Measurements from ENCODE around the gene ABLIM2. TPM values are rescaled to one million over a fixed set of nuclear protein-coding genes. Genes with fewer than 3 reads are reported as not detected.

Gene ABLIM2
- total and polyA plus RNA-seq, 2 of the 8 experiments (the other 6 are each of a cell fraction or from before 2014, with no cell fraction given) = 2.8 to 3.0 TPM

- TF ChIP-seq CHD7 (IDR thresholded peaks at IDR 0.05; ENCODE audit: insufficient replicate concordance, low read length) = no peak
Observed at GRCh38 chr4:8168832-8169598, 10.4 kb upstream of the ABLIM2 start (continued).

All from H1 (cell line).